KMS-11 (cell line): Measurements from ENCODE around the gene GLT1D1.

Experiments used
- H2AFZ ChIP-seq: fragments of 200-600 bp; sonication (generic); 2 replicates; pipeline ENCODE4 v1.6.1; 2016; ENCODE audit warnings: antibody characterized with exemption, mixed run types, low read depth
- H3K27ac ChIP-seq: fragments of 200-600 bp; sonication (generic); 2 replicates; pipeline ENCODE4 v1.6.1; 2016; ENCODE audit warnings: mild to moderate bottlenecking, mixed run types
- H3K27me3 ChIP-seq: fragments of 200-600 bp; sonication (generic); 2 replicates; pipeline ENCODE4 v1.6.1; 2017; ENCODE audit warnings: mild to moderate bottlenecking, low read depth, mixed run types, moderate library complexity; ENCODE audit not compliant: insufficient read depth
- H3K36me3 ChIP-seq: fragments of 200-600 bp; sonication (generic); 2 replicates; pipeline ENCODE4 v1.6.1; 2017; ENCODE audit warnings: mild to moderate bottlenecking, mixed run types; ENCODE audit not compliant: insufficient read depth
- H3K4me1 ChIP-seq: fragments of 200-600 bp; sonication (generic); 2 replicates; pipeline ENCODE4 v1.6.1; 2016; ENCODE audit warnings: mild to moderate bottlenecking, low read depth, mixed run types; ENCODE audit not compliant: poor library complexity, severe bottlenecking
- H3K4me2 ChIP-seq: fragments of 200-600 bp; sonication (generic); 2 replicates; pipeline ENCODE4 v1.7.0; 2016; ENCODE audit warnings: mild to moderate bottlenecking, mixed run types
- H3K4me3 ChIP-seq: fragments of 200-600 bp; sonication (generic); IDR thresholded peaks from 2 replicates; pipeline ENCODE4 v1.6.1; 2017; ENCODE audit warnings: low read depth, low read length, mixed read lengths; ENCODE audit not compliant: insufficient read depth
- H3K79me2 ChIP-seq: fragments of 200-600 bp; sonication (generic); 2 replicates; pipeline ENCODE4 v1.6.1; 2016; ENCODE audit warnings: low read depth, mixed run types; ENCODE audit not compliant: insufficient read depth
- H3K9ac ChIP-seq: fragments of 200-600 bp; sonication (generic); 2 replicates; pipeline ENCODE4 v1.6.1; 2016; ENCODE audit warnings: mild to moderate bottlenecking, mixed run types
- H4K20me1 ChIP-seq: fragments of 200-600 bp; sonication (generic); 2 replicates; pipeline ENCODE4 v1.6.1; 2016; ENCODE audit warnings: mild to moderate bottlenecking, mixed run types; ENCODE audit not compliant: insufficient read depth
- CTCF ChIP-seq: fragments of 200-600 bp; sonication (generic); conservative IDR thresholded peaks from 2 replicates; pipeline ENCODE4 v1.6.1; 2017; ENCODE audit warnings: low read depth, mild to moderate bottlenecking, antibody characterized with exemption, low read length, moderate library complexity, mixed read lengths

GLT1D1 gene

DNA sequence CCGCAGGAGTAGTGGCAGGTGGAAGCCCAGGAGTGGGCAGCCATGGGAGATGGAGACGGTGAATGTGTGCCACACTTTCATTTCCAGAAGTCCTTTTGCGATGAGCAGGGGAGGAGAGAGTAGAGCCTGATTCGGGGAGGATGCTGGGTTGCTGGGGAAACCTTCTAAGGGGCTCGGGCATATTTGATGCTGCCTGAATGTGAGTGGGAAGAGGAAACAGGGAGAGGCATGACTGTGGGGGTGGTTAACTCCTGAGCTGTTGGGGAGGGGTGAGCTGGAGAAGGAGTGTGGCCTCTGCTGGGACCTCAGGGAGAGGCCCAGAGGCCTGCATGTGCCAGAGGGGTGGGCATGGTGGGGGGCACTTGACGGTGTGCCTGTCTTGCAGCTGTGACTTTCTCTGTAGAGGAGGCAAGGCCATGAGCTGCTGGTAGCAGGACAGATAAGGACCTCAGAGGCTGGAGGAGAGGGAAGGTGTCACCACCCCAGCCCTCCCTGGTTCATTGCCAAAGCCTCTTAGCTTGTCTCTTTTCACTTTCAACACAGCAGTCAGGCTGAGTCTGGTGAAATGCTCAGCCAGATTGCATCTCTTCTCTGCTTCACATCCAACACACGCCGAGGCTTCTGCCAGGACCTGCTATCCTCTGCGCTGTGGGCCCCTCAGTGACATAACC lies 11.4 kb downstream of the GLT1D1 start:
- no peak for TF ChIP-seq CTCF
- Histone ChIP-seq H3K4me1 (no peaks in the 10 kb centered on the region), H3K36me3 (no peaks in the 10 kb centered on the region), H3K27me3 (no peaks in the 10 kb centered on the region), H2AFZ (no peak overlapping the region), H3K27ac (no peak overlapping the region), H3K79me2 (no peaks in the 10 kb centered on the region), H3K4me2 (no peak overlapping the region), H3K4me3 (no peak overlapping the region), H3K9ac (no peak overlapping the region), H4K20me1 (no peaks in the 10 kb centered on the region)

- H3K4me3 ChIP-seq, result no peak overlapping the region
- no peak overlapping the region for H3K27ac ChIP-seq
- H2AFZ ChIP-seq, result no peak overlapping the region
- no peak overlapping the region for H3K4me2 ChIP-seq
- no peaks in the 10 kb centered on the region for H3K4me1 ChIP-seq
- no peaks in the 10 kb centered on the region for H3K36me3 ChIP-seq
- H4K20me1 ChIP-seq, result no peaks in the 10 kb centered on the region
- no peak overlapping the region for H3K9ac ChIP-seq
- H3K27me3 ChIP-seq, result no peaks in the 10 kb centered on the region
- H3K79me2 ChIP-seq, result no peaks in the 10 kb centered on the region
- TF ChIP-seq CTCF, result no peak
Observed at GRCh38 chr12:128867466-128867865, 14.2 kb downstream of the GLT1D1 start.

- no peaks in the 10 kb centered on the region for H4K20me1 ChIP-seq
- H3K4me2 ChIP-seq, result no peak overlapping the region
- H3K9ac ChIP-seq, result no peak overlapping the region
Observed at GRCh38 chr12:128871516-128871892, 18.2 kb downstream of the GLT1D1 start.

GRCh38 chr12:128872303-128872702 lies 19.0 kb downstream of the GLT1D1 start:
- Histone ChIP-seq H3K4me2 (no peak overlapping the region), H3K9ac (no peak overlapping the region), H3K4me1 (no peaks in the 10 kb centered on the region), H2AFZ (no peak overlapping the region), H3K27ac (no peak overlapping the region), H3K27me3 (no peaks in the 10 kb centered on the region), H4K20me1 (no peaks in the 10 kb centered on the region), H3K4me3 (no peak overlapping the region), H3K36me3 (no peaks in the 10 kb centered on the region), H3K79me2 (no peaks in the 10 kb centered on the region)
- no peak for TF ChIP-seq CTCF

More at GRCh38 chr12:128871516-128871892, 18.2 kb downstream of the GLT1D1 start:
- Histone ChIP-seq H3K79me2 (no peaks in the 10 kb centered on the region), H3K27me3 (no peaks in the 10 kb centered on the region), H3K4me3 (no peak overlapping the region), H2AFZ (no peak overlapping the region), H3K27ac (no peak overlapping the region), H3K36me3 (no peaks in the 10 kb centered on the region), H3K4me1 (no peaks in the 10 kb centered on the region)
- TF ChIP-seq CTCF, result no peak
